Endodermal cell (in vitro differentiated cells): ENCODE results near the gene ACAP3. TPM values are rescaled to one million over a fixed set of nuclear protein-coding genes. Genes with fewer than 3 reads are reported as not detected.

Experiments
- DNase-seq: peaks from one replicate; pipeline ENCODE4 v3.0.0-alpha.2; 2017
- H3K27ac ChIP-seq: 2 replicates; pipeline ENCODE4 v1.5.1; 2013; ENCODE audit warnings: mild to moderate bottlenecking, low read depth, low read length, moderate library complexity
- H3K27me3 ChIP-seq: 2 replicates; pipeline ENCODE4 v1.6.1; 2013; ENCODE audit warnings: mild to moderate bottlenecking, low read length, moderate library complexity; ENCODE audit not compliant: insufficient read depth, control insufficient read depth, poor library complexity, severe bottlenecking
- H3K36me3 ChIP-seq: 2 replicates; pipeline ENCODE4 v1.7.0; 2013; ENCODE audit warnings: mild to moderate bottlenecking, low read length, moderate library complexity; ENCODE audit not compliant: control insufficient read depth, insufficient read depth
- H3K4me1 ChIP-seq: one replicate; pipeline ENCODE4 v1.7.0; 2013; ENCODE audit warnings: low read length; ENCODE audit not compliant: control insufficient read depth, insufficient read depth
- H3K4me3 ChIP-seq: 2 replicates; pipeline ENCODE4 v1.5.1; 2013; ENCODE audit warnings: mild to moderate bottlenecking, low read length, moderate library complexity
- H3K9ac ChIP-seq: 2 replicates; pipeline ENCODE4 v1.6.1; 2013; ENCODE audit warnings: mild to moderate bottlenecking, low read length, moderate library complexity; ENCODE audit not compliant: poor library complexity, severe bottlenecking; ENCODE audit errors: extremely low read depth
- H3K9me3 ChIP-seq: 2 replicates; pipeline ENCODE4 v1.6.1; 2013; ENCODE audit warnings: mild to moderate bottlenecking, low read length, moderate library complexity; ENCODE audit not compliant: control insufficient read depth
- H3K27ac Mint-ChIP-seq: 2 replicates; pipeline ENCODE4 v1.8.0; 2020; ENCODE audit warnings: mixed read lengths
- H3K27me3 Mint-ChIP-seq: 2 replicates; pipeline ENCODE4 v1.8.0; 2021; ENCODE audit warnings: mild to moderate bottlenecking, mixed read lengths; ENCODE audit not compliant: insufficient read depth
- H3K36me3 Mint-ChIP-seq: 2 replicates; pipeline ENCODE4 v1.8.0; 2020; ENCODE audit warnings: low read depth, mixed read lengths
- H3K4me1 Mint-ChIP-seq: 2 replicates; pipeline ENCODE4 v1.8.0; 2020; ENCODE audit warnings: mixed read lengths
- H3K4me3 Mint-ChIP-seq: 2 replicates; pipeline ENCODE4 v1.8.0; 2020; ENCODE audit warnings: mild to moderate bottlenecking, moderate library complexity, mixed read lengths
- H3K9me3 Mint-ChIP-seq: 2 replicates; pipeline ENCODE4 v1.8.0; 2020; ENCODE audit warnings: mild to moderate bottlenecking, mixed read lengths
- CTCF ChIP-seq: fragments of 200-600 bp; sonication (generic); conservative IDR thresholded peaks from 2 replicates; pipeline ENCODE4 v1.5.0; 2021; ENCODE audit warnings: antibody characterized with exemption, mild to moderate bottlenecking
- WGBS, 2 experiments: methylation state at CpG; one replicate each; pipeline versions ENCODE4 v1.1.5 to v1.1.7; 2013; ENCODE audit warnings: missing lambda C conversion rate in 2 of 2, mixed read lengths in 1 of 2; ENCODE audit not compliant: insufficient coverage in 1 of 2, insufficient read length in 1 of 2; 5-methylcytosine and 5-hydroxymethylcytosine counted together
- total RNA-seq, 2 donors: library from RNA; stranded (reverse); fragmentation: NEBNext Ultra II Directional in 1 of 2; extraction: Animal tissue kit (Norgen Biotek cat#: 25700) in 1 of 2; gene quantifications; 2 replicates in 1 of 2; 3 replicates in 1 of 2; pipeline ENCODE4 v1.2.1, GENCODE V29; 2021

Gene ACAP3
- total RNA-seq, 2 donors from 2014 or later: 36.8 to 43.5 TPM

- Histone ChIP-seq H3K27me3 (peaks cover 12% of the 10 kb centered on the region), H3K9me3 (no peaks in the 10 kb centered on the region), H3K36me3 (peaks cover 4% of the 10 kb centered on the region), H3K9ac (no peak overlapping the region), H3K4me1 (no peaks in the 10 kb centered on the region), H3K27ac (no peak overlapping the region), H3K4me3 (no peak overlapping the region)
- TF ChIP-seq CTCF: no peak
- Mint-ChIP-seq H3K4me3 (peak overlapping the region; percentile 15), H3K36me3 (peaks cover 8% of the 10 kb centered on the region), H3K27me3 (peaks cover 1% of the 10 kb centered on the region), H3K27ac (no peak overlapping the region), H3K4me1 (no peaks in the 10 kb centered on the region), H3K9me3 (no peaks in the 10 kb centered on the region)
- 71 to 87% methylated on average over 7 to 25 of the region's 25 CpGs for WGBS, 2 experiments
- no peak for DNase-seq
Measured at GRCh38 chr1:1247341-1247913, 60.3 kb downstream of the ACAP3 start.

- Mint-ChIP-seq H3K27me3 (peaks cover 1% of the 10 kb centered on the region), H3K27ac (no peak within 1 kb of the TSS), H3K4me1 (no peaks in the 10 kb centered on the region), H3K4me3 (peak within 1 kb of the TSS; percentile 15), H3K36me3 (peaks cover 3% of the 10 kb centered on the region), H3K9me3 (no peaks in the 10 kb centered on the region)
- Histone ChIP-seq H3K27ac (no peak within 1 kb of the TSS), H3K4me1 (no peaks in the 10 kb centered on the region), H3K4me3 (no peak within 1 kb of the TSS), H3K9ac (no peak within 1 kb of the TSS), H3K9me3 (no peaks in the 10 kb centered on the region), H3K36me3 (no peaks in the 10 kb centered on the region), H3K27me3 (peaks cover 12% of the 10 kb centered on the region)
- TF ChIP-seq CTCF: peak; percentile 9
- 31 to 38% methylated on average over 15 to 74 of the region's 74 CpGs for WGBS, 2 experiments
- peak; percentile 81 for DNase-seq
Measured at GRCh38 chr1:1246577-1247340, 61.0 kb downstream of the ACAP3 start, which contains the start of gene C1QTNF12. C1QTNF12 (minus strand) TSS chr1:1246722; CDS start chr1:1246690, 32 bp downstream.

- H3K4me1 Mint-ChIP-seq: no peaks in the 10 kb centered on the region
- Histone ChIP-seq H3K4me3 (no peak overlapping the region), H3K4me1 (no peaks in the 10 kb centered on the region), H3K27me3 (peaks cover 12% of the 10 kb centered on the region), H3K9me3 (no peaks in the 10 kb centered on the region), H3K27ac (no peak overlapping the region), H3K36me3 (no peaks in the 10 kb centered on the region), H3K9ac (no peak overlapping the region)
- H3K27me3 Mint-ChIP-seq: peaks cover 1% of the 10 kb centered on the region
- no peak overlapping the region for H3K4me3 Mint-ChIP-seq
- H3K36me3 Mint-ChIP-seq: peaks cover 2% of the 10 kb centered on the region
- no peak overlapping the region for H3K27ac Mint-ChIP-seq
- TF ChIP-seq CTCF: no peak
- H3K9me3 Mint-ChIP-seq: no peaks in the 10 kb centered on the region
- 68 to 100% methylated on average over 2 to 45 of the region's 45 CpGs for WGBS, 2 experiments
- peak; percentile 78 for DNase-seq
Measured at GRCh38 chr1:1245817-1246576, 61.7 kb downstream of the ACAP3 start.
